ENCODE measurements around the gene PEMT.
A peak's percentile ranks its signal among the peaks of the same experiment; 100 is the strongest.
"Not testable (repeated sequence)": the region's sequence is repeated elsewhere in the genome, so short reads cannot be mapped to it uniquely, and the experiment has no call there.

Gene PEMT

GRCh38 chr17:17491031-17491471 lies 100.5 kb downstream of the PEMT start:
- Mint-ChIP-seq H3K4me1 (peaks cover 25 to 39% of the 10 kb centered on the region in 2 donors), H3K9me3 (no peaks in the 10 kb centered on the region), H3K4me3 (no peak overlapping the region), H3K36me3 (peaks cover 35 to 50% of the 10 kb centered on the region in 2 donors), H3K27ac (no peak overlapping the region), H3K27me3 (peaks cover 13 to 21% of the 10 kb centered on the region in 2 donors)
- ATAC-seq (replicated peaks) (no peak), DNase-seq (no peak)

- no peak for ATAC-seq (replicated peaks)
- Mint-ChIP-seq H3K4me3 (no peak overlapping the region), H3K4me1 (peaks cover 22 to 41% of the 10 kb centered on the region in 2 donors)
Observed at GRCh38 chr17:17487998-17488397, 103.5 kb downstream of the PEMT start.

GRCh38 chr17:17486416-17486815 lies 105.1 kb downstream of the PEMT start:
- H3K4me1 Mint-ChIP-seq = peaks cover 23 to 47% of the 10 kb centered on the region in 2 donors
- H3K36me3 Mint-ChIP-seq = peaks cover 44 to 51% of the 10 kb centered on the region in 2 donors
- not testable (repeated sequence) for H3K27me3 Mint-ChIP-seq; ATAC-seq (replicated peaks); DNase-seq; H3K27ac Mint-ChIP-seq; H3K4me3 Mint-ChIP-seq; H3K9me3 Mint-ChIP-seq

More at GRCh38 chr17:17487998-17488397, 103.5 kb downstream of the PEMT start:
- Mint-ChIP-seq H3K27ac (no peak overlapping the region), H3K36me3 (peaks cover 46 to 56% of the 10 kb centered on the region in 2 donors), H3K27me3 (no peaks in the 10 kb centered on the region), H3K9me3 (no peaks in the 10 kb centered on the region)
- no peak for DNase-seq

- ATAC-seq (replicated peaks) (no peak), DNase-seq (no peak)
- Mint-ChIP-seq H3K36me3 (peaks cover 43 to 46% of the 10 kb centered on the region in 2 donors), H3K27me3 (no peaks in the 10 kb centered on the region), H3K9me3 (no peaks in the 10 kb centered on the region), H3K4me1 (peaks cover 23 to 47% of the 10 kb centered on the region in 2 donors), H3K4me3 (no peak overlapping the region), H3K27ac (peak overlapping the region; percentile 10)
Observed at GRCh38 chr17:17485420-17485819, 106.1 kb downstream of the PEMT start.

- DNase-seq (no peak), ATAC-seq (replicated peaks) (peak; percentile 68 to 91)
- H3K4me3 Mint-ChIP-seq = peak overlapping the region in 1 of 2 donors; percentile 1
- H3K27ac Mint-ChIP-seq = no peak overlapping the region
- H3K4me1 Mint-ChIP-seq = peaks cover 25 to 52% of the 10 kb centered on the region in 2 donors
- no peaks in the 10 kb centered on the region for H3K9me3 Mint-ChIP-seq
- H3K36me3 Mint-ChIP-seq = peaks cover 45 to 48% of the 10 kb centered on the region in 2 donors
- H3K27me3 Mint-ChIP-seq = no peaks in the 10 kb centered on the region
Observed at GRCh38 chr17:17484451-17484899, 107.0 kb downstream of the PEMT start.

GRCh38 chr17:17481860-17482259 lies 109.6 kb downstream of the PEMT start:
- no peak overlapping the region for H3K27ac Mint-ChIP-seq
- H3K36me3 Mint-ChIP-seq = peaks cover 28 to 32% of the 10 kb centered on the region in 2 donors
- no peaks in the 10 kb centered on the region for H3K27me3 Mint-ChIP-seq
- no peaks in the 10 kb centered on the region for H3K9me3 Mint-ChIP-seq
- DNase-seq (no peak), ATAC-seq (replicated peaks) (no peak)
- H3K4me1 Mint-ChIP-seq = peaks cover 22 to 62% of the 10 kb centered on the region in 2 donors
- H3K4me3 Mint-ChIP-seq = no peak overlapping the region

- Mint-ChIP-seq H3K4me1 (peaks cover 24 to 60% of the 10 kb centered on the region in 2 donors), H3K27ac (peak overlapping the region; percentile 42), H3K9me3 (no peaks in the 10 kb centered on the region), H3K27me3 (no peaks in the 10 kb centered on the region), H3K4me3 (no peak overlapping the region), H3K36me3 (peaks cover 27 to 28% of the 10 kb centered on the region in 2 donors)
- ATAC-seq (replicated peaks) (no peak), DNase-seq (no peak)
Observed at GRCh38 chr17:17480593-17481148, 110.8 kb downstream of the PEMT start.

GRCh38 chr17:17479209-17479608 lies 112.3 kb downstream of the PEMT start:
- no peak overlapping the region for H3K27ac Mint-ChIP-seq

GRCh38 chr17:17476865-17477467 lies 114.5 kb downstream of the PEMT start, which contains the start of gene MED9:
TSS of gene MED9 (plus strand) at chr17:17477000. CDS start at chr17:17477042, 42 bp downstream.
- H3K36me3 Mint-ChIP-seq = peaks cover 9 to 11% of the 10 kb centered on the region in 2 donors
- H3K27ac Mint-ChIP-seq = peak within 1 kb of the TSS; percentile 82
- no peaks in the 10 kb centered on the region for H3K9me3 Mint-ChIP-seq
- peak; percentile 100 for ATAC-seq (replicated peaks)
- peak within 1 kb of the TSS; percentile 87 to 89 for H3K4me3 Mint-ChIP-seq
- DNase-seq = peak; percentile 89
- H3K4me1 Mint-ChIP-seq = peaks cover 14 to 32% of the 10 kb centered on the region in 2 donors
- no peaks in the 10 kb centered on the region for H3K27me3 Mint-ChIP-seq

More at GRCh38 chr17:17479209-17479608, 112.3 kb downstream of the PEMT start:
- Mint-ChIP-seq H3K36me3 (peaks cover 18% of the 10 kb centered on the region in 2 donors), H3K9me3 (no peaks in the 10 kb centered on the region), H3K27me3 (no peaks in the 10 kb centered on the region), H3K4me3 (no peak overlapping the region), H3K4me1 (peaks cover 16 to 50% of the 10 kb centered on the region in 2 donors)
- DNase-seq (no peak), ATAC-seq (replicated peaks) (no peak)

GRCh38 chr17:17474341-17474740 lies 117.2 kb downstream of the PEMT start:
- H3K4me1 Mint-ChIP-seq = peaks cover 5 to 15% of the 10 kb centered on the region in 2 donors
- H3K9me3 Mint-ChIP-seq = no peaks in the 10 kb centered on the region
- H3K27me3 Mint-ChIP-seq = peaks cover 0 to 4% of the 10 kb centered on the region in 2 donors
- no peak for DNase-seq
- no peak overlapping the region for H3K27ac Mint-ChIP-seq
- ATAC-seq (replicated peaks) = no peak
- no peak overlapping the region for H3K4me3 Mint-ChIP-seq
- no peaks in the 10 kb centered on the region for H3K36me3 Mint-ChIP-seq

- ATAC-seq (replicated peaks) (no peak), DNase-seq (no peak)
- Mint-ChIP-seq H3K36me3 (no peaks in the 10 kb centered on the region), H3K4me1 (peaks cover 0 to 2% of the 10 kb centered on the region in 2 donors), H3K9me3 (no peaks in the 10 kb centered on the region), H3K27me3 (peaks cover 0 to 4% of the 10 kb centered on the region in 2 donors), H3K27ac (no peak overlapping the region), H3K4me3 (no peak overlapping the region)
Observed at GRCh38 chr17:17472333-17472920, 119.1 kb downstream of the PEMT start.

- Mint-ChIP-seq H3K36me3 (no peaks in the 10 kb centered on the region), H3K27ac (no peak overlapping the region), H3K9me3 (no peaks in the 10 kb centered on the region), H3K4me3 (no peak overlapping the region), H3K4me1 (no peaks in the 10 kb centered on the region), H3K27me3 (peaks cover 0 to 13% of the 10 kb centered on the region in 2 donors)
- no peak for DNase-seq
- ATAC-seq (replicated peaks) = no peak
Observed at GRCh38 chr17:17469996-17470395, 121.5 kb downstream of the PEMT start.

- Mint-ChIP-seq H3K27ac (no peak overlapping the region), H3K9me3 (no peaks in the 10 kb centered on the region), H3K4me1 (no peaks in the 10 kb centered on the region), H3K36me3 (no peaks in the 10 kb centered on the region), H3K4me3 (no peak overlapping the region), H3K27me3 (peaks cover 0 to 13% of the 10 kb centered on the region in 2 donors)
- ATAC-seq (replicated peaks) (no peak), DNase-seq (no peak)
Observed at GRCh38 chr17:17469358-17469757, 122.2 kb downstream of the PEMT start.

GRCh38 chr17:17468217-17469010 lies 123.1 kb downstream of the PEMT start:
- no peak overlapping the region for H3K4me3 Mint-ChIP-seq
- H3K36me3 Mint-ChIP-seq = no peaks in the 10 kb centered on the region
- H3K4me1 Mint-ChIP-seq = no peaks in the 10 kb centered on the region
- H3K27me3 Mint-ChIP-seq = peaks cover 0 to 13% of the 10 kb centered on the region in 2 donors
- no peaks in the 10 kb centered on the region for H3K9me3 Mint-ChIP-seq
- H3K27ac Mint-ChIP-seq = no peak overlapping the region
- DNase-seq = no peak
- no peak for ATAC-seq (replicated peaks)
